GM06990 (cell line): ENCODE results near the gene RASL12.
"Not testable (repeated sequence)": the region's sequence is repeated elsewhere in the genome, so short reads cannot be mapped to it uniquely, and the experiment has no call there.

Source experiments
- DNase-seq: peaks from one replicate; pipeline ENCODE4 v3.0.0-alpha.2; 2011; ENCODE audit not compliant: insufficient read length; ENCODE audit errors: extremely low read depth
- H3K27me3 ChIP-seq: replicated peaks from 2 replicates; pipeline ENCODE4 v1.6.0; 2011; ENCODE audit warnings: low read length; ENCODE audit not compliant: control insufficient read depth, insufficient read depth
- H3K36me3 ChIP-seq: 2 replicates; pipeline ENCODE4 v1.5.1; 2011; ENCODE audit warnings: low read length; ENCODE audit not compliant: control insufficient read depth, insufficient read depth
- H3K4me3 ChIP-seq: replicated peaks from 2 replicates; pipeline ENCODE4 v1.5.1; 2011; ENCODE audit warnings: low read depth, mild to moderate bottlenecking, control low read depth, low read length
- CTCF ChIP-seq: IDR thresholded peaks from 2 replicates; pipeline ENCODE4 v1.5.1; 2011; ENCODE audit warnings: low read length, control low read depth, mild to moderate bottlenecking, inconsistent platforms; ENCODE audit not compliant: insufficient read depth, poor library complexity, severe bottlenecking

RASL12 gene

DNA sequence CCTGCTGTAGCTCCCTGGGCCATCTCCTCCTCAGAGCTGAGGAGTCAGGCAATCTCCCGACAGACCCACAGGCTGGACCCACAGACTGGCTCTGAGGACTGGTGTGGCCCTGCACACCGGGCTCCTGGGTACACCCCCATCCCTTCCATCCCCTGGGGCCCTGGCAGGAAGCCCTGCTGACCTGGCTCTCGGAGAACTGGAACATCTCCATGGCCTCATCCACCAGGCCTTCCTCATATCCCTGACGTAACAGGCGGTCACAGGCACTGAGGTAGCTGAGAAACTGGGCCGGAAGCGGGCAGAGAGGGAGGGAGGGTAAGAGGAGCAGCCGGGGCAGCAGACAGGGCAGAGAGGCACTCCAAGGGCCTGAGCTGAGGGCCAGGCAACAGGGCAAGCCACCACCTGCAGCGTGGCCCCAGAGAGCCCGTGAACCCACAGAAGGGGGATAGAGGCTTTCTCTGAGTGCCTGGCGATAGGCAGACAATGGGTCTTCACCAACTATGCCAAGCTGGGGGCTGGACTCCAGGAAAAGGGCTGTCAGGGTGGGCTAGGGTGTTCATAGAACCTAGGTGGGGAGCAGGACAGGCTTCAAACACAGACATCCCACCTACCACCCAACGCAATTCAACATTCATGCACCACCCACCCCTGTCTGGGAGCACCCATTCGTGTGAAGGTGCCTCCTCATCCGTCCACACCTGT, 26.7 kb upstream of the RASL12 start:
- DNase-seq = no peak

DNA sequence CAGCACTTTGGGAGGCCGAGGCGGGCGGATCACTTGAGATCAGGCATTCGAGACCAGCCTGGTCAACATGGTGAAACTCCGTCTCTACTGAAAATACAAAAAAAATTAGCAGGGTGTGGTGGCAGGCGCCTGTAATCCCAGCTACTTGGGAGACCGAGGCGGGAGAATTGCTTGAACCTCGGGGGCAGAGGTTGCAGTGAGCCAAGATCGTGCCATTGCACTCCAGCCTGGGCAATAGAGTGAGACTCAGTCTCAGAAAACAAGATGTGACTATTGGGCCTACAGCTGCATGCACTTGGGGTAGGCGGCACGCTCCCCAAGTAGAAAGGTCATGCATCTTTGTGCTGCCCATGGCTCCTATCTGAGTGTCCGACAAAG, 26.0 kb upstream of the RASL12 start:
- DNase-seq = not testable (repeated sequence)

More for the DNA sequence above, 26.7 kb upstream of the RASL12 start:
- no peaks in the 10 kb centered on the region for H3K27me3 ChIP-seq
- no peak for TF ChIP-seq CTCF
- H3K36me3 ChIP-seq = peaks cover 7% of the 10 kb centered on the region
- H3K4me3 ChIP-seq = no peak overlapping the region

GRCh38 chr15:65092911-65093792, 25.4 kb upstream of the RASL12 start:
- Histone ChIP-seq H3K27me3 (no peaks in the 10 kb centered on the region), H3K4me3 (no peak overlapping the region), H3K36me3 (peaks cover 3% of the 10 kb centered on the region)
- TF ChIP-seq CTCF = no peak
- DNase-seq = no peak

More for the DNA sequence above, 26.0 kb upstream of the RASL12 start:
- not testable (repeated sequence) for H3K4me3 ChIP-seq, H3K36me3 ChIP-seq, H3K27me3 ChIP-seq

- no peak for DNase-seq
- Histone ChIP-seq H3K36me3 (no peaks in the 10 kb centered on the region; the same call in none of the 2 replicates), H3K4me3 (no peak overlapping the region), H3K27me3 (no peaks in the 10 kb centered on the region)
- TF ChIP-seq CTCF = no peak
Observed at GRCh38 chr15:65091946-65092770, 24.4 kb upstream of the RASL12 start.

DNA sequence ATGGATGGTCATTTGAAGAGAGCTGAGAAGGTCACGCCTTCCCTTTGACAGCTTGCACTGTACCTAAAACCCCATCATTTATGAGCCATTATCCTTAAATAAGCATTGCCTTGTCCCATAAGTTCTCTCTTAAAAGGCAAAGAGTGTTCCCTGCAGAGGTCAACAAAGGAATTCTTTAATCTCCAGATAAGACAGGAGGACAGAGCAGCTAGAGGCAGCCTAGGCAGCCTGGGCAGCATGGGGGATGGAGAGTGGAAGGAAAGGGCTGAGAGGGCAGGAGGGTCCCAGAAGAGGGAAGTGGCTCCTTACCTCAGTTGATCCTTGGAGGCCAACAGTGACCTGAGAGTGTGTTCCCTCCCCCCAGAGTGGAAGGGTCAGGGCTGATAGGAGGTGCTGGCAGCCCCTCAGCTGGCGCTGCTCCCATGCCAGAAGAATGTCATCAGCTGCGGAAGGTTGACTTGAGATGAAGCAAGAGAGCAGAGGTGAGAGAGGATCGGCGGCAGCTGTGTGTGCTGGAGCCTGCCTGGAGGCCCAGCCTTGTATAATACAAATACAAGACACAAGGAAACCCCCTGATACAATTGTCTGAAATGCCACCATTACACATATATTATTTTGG, 21.5 kb upstream of the RASL12 start:
- no peak for TF ChIP-seq CTCF
- no peak for DNase-seq
- no peak overlapping the region for H3K4me3 ChIP-seq
- H3K36me3 ChIP-seq = no peaks in the 10 kb centered on the region; the same call in none of the 2 replicates
- no peaks in the 10 kb centered on the region; the same call in 1 of the 2 replicates for H3K27me3 ChIP-seq
